Bronchial epithelial cell (primary cell): ENCODE measurements around the gene LRP1B. TPM values are rescaled to one million over a fixed set of nuclear protein-coding genes. Genes with fewer than 3 reads are reported as not detected.

Experiments
- DNase-seq: peaks from one replicate; pipeline ENCODE4 v3.0.0-alpha.2; 2010; ENCODE audit warnings: low read depth
- FAIRE-seq: peaks from 2 replicates; lab custom pipeline; 2011; peaks lifted over from hg19 to GRCh38; lab: Jason Lieb, UNC
- H3K27me3 ChIP-seq: 2 replicates; pipeline ENCODE4 v1.5.1; 2011; ENCODE audit warnings: low read length; ENCODE audit not compliant: control insufficient read depth, insufficient read depth
- H3K36me3 ChIP-seq: 2 replicates; pipeline ENCODE4 v1.5.1; 2011; ENCODE audit warnings: low read length; ENCODE audit not compliant: control insufficient read depth, insufficient read depth
- H3K4me3 ChIP-seq: 2 replicates; pipeline ENCODE4 v1.5.1; 2011; ENCODE audit warnings: mild to moderate bottlenecking, low read depth, low read length, control low read depth
- total RNA-seq: library from RNA; depleted of rRNA; stranded (reverse); fragments of >200 nt; gene quantifications from 2 replicates; pipeline ENCODE4 v1.2.1, GENCODE V29; 2014
- TF ChIP-seq, protein P1 (sequence below): IDR thresholded peaks from 2 replicates; pipeline ENCODE4 v1.5.1; 2011; ENCODE audit warnings: mild to moderate bottlenecking, moderate library complexity, low read length, control low read depth, inconsistent platforms; ENCODE audit not compliant: insufficient read depth, severe bottlenecking

The LRP1B gene
- total RNA-seq, 1 donor from 2014 or later, result under 0.01 TPM

DNA sequence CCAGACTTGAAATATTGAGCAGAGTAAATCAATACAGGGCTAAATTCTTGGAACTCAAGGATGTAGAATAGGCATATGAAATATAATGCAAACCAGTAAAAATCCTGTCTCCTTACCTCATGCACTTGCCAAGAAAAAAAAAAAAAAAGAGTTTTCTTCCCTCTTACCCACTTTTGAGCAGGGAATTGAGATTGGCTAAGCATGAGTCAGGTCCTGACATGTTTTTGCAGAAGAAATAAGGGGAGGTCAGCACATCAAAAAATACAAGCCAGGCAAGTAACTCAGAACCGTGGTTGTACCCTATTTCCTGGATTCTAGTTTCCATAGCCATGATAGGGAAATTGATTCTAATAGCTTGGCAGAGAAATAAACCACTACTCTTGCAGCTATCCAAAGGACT lies 1526.7 kb downstream of the LRP1B start:
- no peaks in the 10 kb centered on the region for H3K36me3 ChIP-seq
- no peaks in the 10 kb centered on the region for H3K27me3 ChIP-seq
- peak; percentile 11 for DNase-seq
- no peak overlapping the region for H3K4me3 ChIP-seq
- FAIRE-seq, result no peak
- TF ChIP-seq, protein P1, sequence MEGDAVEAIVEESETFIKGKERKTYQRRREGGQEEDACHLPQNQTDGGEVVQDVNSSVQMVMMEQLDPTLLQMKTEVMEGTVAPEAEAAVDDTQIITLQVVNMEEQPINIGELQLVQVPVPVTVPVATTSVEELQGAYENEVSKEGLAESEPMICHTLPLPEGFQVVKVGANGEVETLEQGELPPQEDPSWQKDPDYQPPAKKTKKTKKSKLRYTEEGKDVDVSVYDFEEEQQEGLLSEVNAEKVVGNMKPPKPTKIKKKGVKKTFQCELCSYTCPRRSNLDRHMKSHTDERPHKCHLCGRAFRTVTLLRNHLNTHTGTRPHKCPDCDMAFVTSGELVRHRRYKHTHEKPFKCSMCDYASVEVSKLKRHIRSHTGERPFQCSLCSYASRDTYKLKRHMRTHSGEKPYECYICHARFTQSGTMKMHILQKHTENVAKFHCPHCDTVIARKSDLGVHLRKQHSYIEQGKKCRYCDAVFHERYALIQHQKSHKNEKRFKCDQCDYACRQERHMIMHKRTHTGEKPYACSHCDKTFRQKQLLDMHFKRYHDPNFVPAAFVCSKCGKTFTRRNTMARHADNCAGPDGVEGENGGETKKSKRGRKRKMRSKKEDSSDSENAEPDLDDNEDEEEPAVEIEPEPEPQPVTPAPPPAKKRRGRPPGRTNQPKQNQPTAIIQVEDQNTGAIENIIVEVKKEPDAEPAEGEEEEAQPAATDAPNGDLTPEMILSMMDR, result no peak

DNA sequence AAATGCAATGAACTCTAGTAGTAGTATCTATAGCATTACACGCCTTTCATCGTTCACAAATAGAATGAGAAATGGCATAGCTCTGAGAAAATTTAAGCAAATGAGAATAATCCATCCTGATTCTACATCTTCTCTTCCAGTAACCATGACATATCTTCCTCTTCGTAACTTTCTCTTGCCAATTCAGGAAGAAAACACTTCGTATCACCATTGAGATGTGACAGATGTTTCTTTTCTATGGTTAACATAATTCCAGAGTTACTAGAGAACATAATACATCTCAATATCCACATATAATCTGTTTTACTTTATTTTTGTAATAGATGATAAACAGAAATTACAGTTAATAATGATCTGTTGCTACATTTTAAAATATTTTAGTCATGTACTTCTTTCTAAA lies 1527.4 kb downstream of the LRP1B start:
- TF ChIP-seq, protein P1, result no peak
- FAIRE-seq, result no peak
- no peak overlapping the region for H3K4me3 ChIP-seq
- DNase-seq, result no peak
- H3K36me3 ChIP-seq, result no peaks in the 10 kb centered on the region
- H3K27me3 ChIP-seq, result no peaks in the 10 kb centered on the region

- Histone ChIP-seq H3K4me3 (no peak overlapping the region), H3K36me3 (no peaks in the 10 kb centered on the region), H3K27me3 (no peaks in the 10 kb centered on the region)
- DNase-seq, result no peak
- TF ChIP-seq, protein P1, result no peak
- FAIRE-seq, result no peak
These were observed 1529.0 kb downstream of the LRP1B start for GRCh38 chr2:140601801-140602200.

DNA sequence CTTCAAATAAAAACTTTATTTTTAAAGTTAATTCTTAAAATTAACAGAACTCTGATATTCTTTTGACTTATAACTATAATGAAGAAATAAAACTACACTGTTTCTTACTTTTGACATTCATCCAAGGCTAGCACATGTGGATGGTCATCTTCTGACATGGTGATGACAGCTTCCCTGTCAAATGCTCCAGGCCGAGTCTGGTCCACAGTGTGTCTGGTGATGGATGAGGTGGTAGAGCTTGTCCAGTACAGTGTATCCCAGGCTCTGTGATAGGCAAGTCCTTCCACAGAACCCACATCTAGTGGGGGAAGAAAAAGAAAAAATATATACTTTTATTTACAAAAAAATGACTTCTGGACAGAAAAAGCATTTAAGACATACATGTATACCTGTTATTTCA lies 1529.5 kb downstream of the LRP1B start:
- Histone ChIP-seq H3K4me3 (no peak overlapping the region), H3K27me3 (no peaks in the 10 kb centered on the region), H3K36me3 (no peaks in the 10 kb centered on the region)
- FAIRE-seq (no peak), DNase-seq (no peak)
- TF ChIP-seq, protein P1, result no peak

- no peaks in the 10 kb centered on the region for H3K27me3 ChIP-seq
- no peak overlapping the region for H3K4me3 ChIP-seq
- DNase-seq (peak; percentile 18), FAIRE-seq (no peak)
- no peaks in the 10 kb centered on the region for H3K36me3 ChIP-seq
- TF ChIP-seq, protein P1, result no peak
These were observed 1530.7 kb downstream of the LRP1B start for GRCh38 chr2:140600116-140600515.

DNA sequence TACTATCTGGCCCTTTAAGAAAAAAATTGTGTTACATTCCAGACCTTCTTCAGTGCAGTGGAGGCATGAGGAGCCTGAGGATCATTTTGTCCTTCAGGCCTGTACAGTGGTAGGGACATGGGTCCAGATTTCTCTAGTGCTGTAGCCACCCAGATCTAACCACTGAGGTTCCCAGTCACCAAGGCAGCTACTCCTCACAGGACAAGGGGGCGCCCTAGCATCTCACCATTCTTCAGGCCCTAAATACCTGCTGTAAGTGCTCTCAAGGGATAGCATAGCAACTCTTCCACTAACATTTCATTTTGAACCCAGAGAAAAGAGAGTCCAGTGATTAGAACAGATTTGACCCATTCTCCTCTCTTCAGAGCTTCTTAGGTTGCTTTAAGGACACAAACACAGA lies 1533.0 kb downstream of the LRP1B start:
- Histone ChIP-seq H3K4me3 (no peak overlapping the region), H3K27me3 (no peaks in the 10 kb centered on the region), H3K36me3 (no peaks in the 10 kb centered on the region)
- TF ChIP-seq, protein P1, result no peak
- FAIRE-seq (no peak), DNase-seq (no peak)
